Endothelial cell (in vitro differentiated cells): Measurements from ENCODE around the gene GNG14. TPM values are rescaled to one million over a fixed set of nuclear protein-coding genes. Genes with fewer than 3 reads are reported as not detected.
A peak's percentile ranks its signal among the peaks of the same experiment; 100 is the strongest.

Experiments
- DNase-seq: peaks from one replicate; pipeline ENCODE4 v3.0.0; 2021; ENCODE audit warnings: low spot score
- H3K27ac Mint-ChIP-seq: one replicate; pipeline ENCODE4 v1.8.0; 2021; ENCODE audit warnings: mixed read lengths, inconsistent platforms; ENCODE audit not compliant: unreplicated experiment
- H3K27me3 Mint-ChIP-seq: one replicate; pipeline ENCODE4 v1.8.0; 2021; ENCODE audit warnings: mild to moderate bottlenecking, moderate library complexity, mixed read lengths, inconsistent platforms; ENCODE audit not compliant: unreplicated experiment
- H3K36me3 Mint-ChIP-seq: one replicate; pipeline ENCODE4 v1.8.0; 2021; ENCODE audit warnings: mild to moderate bottlenecking, low read depth, mixed read lengths, inconsistent platforms; ENCODE audit not compliant: unreplicated experiment
- H3K4me1 Mint-ChIP-seq: one replicate; pipeline ENCODE4 v1.8.0; 2021; ENCODE audit warnings: mild to moderate bottlenecking, mixed read lengths, inconsistent platforms; ENCODE audit not compliant: unreplicated experiment
- H3K4me3 Mint-ChIP-seq: one replicate; pipeline ENCODE4 v1.8.0; 2021; ENCODE audit warnings: mild to moderate bottlenecking, mixed read lengths, inconsistent platforms; ENCODE audit not compliant: unreplicated experiment
- H3K9me3 Mint-ChIP-seq: one replicate; pipeline ENCODE4 v1.8.0; 2021; ENCODE audit warnings: mixed read lengths, inconsistent platforms; ENCODE audit not compliant: unreplicated experiment
- CTCF ChIP-seq: fragments of 200-600 bp; sonication (generic); IDR thresholded peaks from one replicate; pipeline ENCODE4 v1.5.0; 2021; ENCODE audit warnings: antibody characterized with exemption; ENCODE audit not compliant: unreplicated experiment
- total RNA-seq: library from RNA; stranded (reverse); fragmentation: NEBNext Ultra II Directional; extraction: Animal tissue kit (Norgen Biotek cat#: 25700); gene quantifications from one replicate; pipeline ENCODE4 v1.2.1, GENCODE V29; 2021; ENCODE audit not compliant: unreplicated experiment

Gene GNG14
- total RNA-seq, 1 donor from 2014 or later: not detected

- Mint-ChIP-seq H3K4me3 (no peak overlapping the region), H3K9me3 (no peaks in the 10 kb centered on the region), H3K27ac (no peak overlapping the region), H3K4me1 (peaks cover 25% of the 10 kb centered on the region), H3K36me3 (peaks cover 21% of the 10 kb centered on the region), H3K27me3 (peaks cover 16% of the 10 kb centered on the region)
- DNase-seq: no peak
- TF ChIP-seq CTCF: no peak
Observed at GRCh38 chr19:12664406-12665280, 23.2 kb upstream of the GNG14 start.

- Mint-ChIP-seq H3K36me3 (peaks cover 20% of the 10 kb centered on the region), H3K9me3 (no peaks in the 10 kb centered on the region), H3K4me1 (peaks cover 25% of the 10 kb centered on the region), H3K27me3 (peaks cover 19% of the 10 kb centered on the region), H3K4me3 (no peak overlapping the region), H3K27ac (no peak overlapping the region)
- TF ChIP-seq CTCF: no peak
- DNase-seq: no peak
Observed at GRCh38 chr19:12665281-12665573, 22.6 kb upstream of the GNG14 start.

- Mint-ChIP-seq H3K27me3 (peaks cover 21% of the 10 kb centered on the region), H3K36me3 (peaks cover 17% of the 10 kb centered on the region), H3K27ac (peak overlapping the region; percentile 77), H3K4me3 (peak overlapping the region; percentile 96), H3K9me3 (no peaks in the 10 kb centered on the region), H3K4me1 (peaks cover 29% of the 10 kb centered on the region)
- TF ChIP-seq CTCF: no peak
- DNase-seq: no peak
Observed at GRCh38 chr19:12665671-12666264, 22.0 kb upstream of the GNG14 start.

GRCh38 chr19:12666265-12667048 lies 21.3 kb upstream of the GNG14 start, which contains the start of the genes MAN2B1 and WDR83:
TSS of gene MAN2B1 (minus strand) at chr19:12666742. CDS start at chr19:12666701, 41 bp downstream.
TSS of gene WDR83 (plus strand) at chr19:12666807. CDS start at chr19:12669791, 2,984 bp downstream.
- peaks cover 21% of the 10 kb centered on the region for H3K27me3 Mint-ChIP-seq
- peak within 1 kb of the TSS; percentile 96 for H3K4me3 Mint-ChIP-seq
- H3K27ac Mint-ChIP-seq: peak within 1 kb of the TSS; percentile 77
- no peak for TF ChIP-seq CTCF
- peaks cover 31% of the 10 kb centered on the region for H3K4me1 Mint-ChIP-seq
- no peaks in the 10 kb centered on the region for H3K9me3 Mint-ChIP-seq
- peak; percentile 81 for DNase-seq
- H3K36me3 Mint-ChIP-seq: peaks cover 17% of the 10 kb centered on the region
